Hippocampal formation (tissue), 2 donors: Measurements from ENCODE around the gene CDKN2B-AS1.

Source experiments
- DNase-seq, 2 donors: peaks; one replicate each; lab custom pipeline; 2025; lab: John Stamatoyannopoulos, UW

The CDKN2B-AS1 gene

DNA sequence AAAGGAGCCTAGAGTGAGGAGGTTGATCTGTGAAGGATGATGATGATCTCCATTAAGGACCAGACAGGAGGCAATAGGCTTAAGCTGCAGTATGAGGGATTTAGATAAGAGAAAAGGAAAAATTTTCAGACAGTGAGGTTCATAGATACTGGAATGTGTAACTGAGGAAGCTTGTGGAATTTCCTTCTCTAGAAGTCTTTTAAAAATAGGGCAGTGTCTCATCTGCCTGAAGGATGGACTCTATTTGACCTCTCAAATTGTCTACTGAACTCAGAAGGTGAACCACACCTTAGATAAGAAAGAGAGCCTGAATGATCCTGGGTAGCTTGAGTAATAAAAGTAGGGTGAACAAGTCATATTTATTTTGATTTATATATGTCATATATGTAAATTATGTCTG lies 162.7 kb downstream of the CDKN2B-AS1 start:
- DNase-seq = no peak

- no peak for DNase-seq
Measured at GRCh38 chr9:22157828-22158227, 163.2 kb downstream of the CDKN2B-AS1 start.

GRCh38 chr9:22158271-22158670 lies 163.7 kb downstream of the CDKN2B-AS1 start:
- DNase-seq = no peak

GRCh38 chr9:22158927-22159346 lies 164.3 kb downstream of the CDKN2B-AS1 start:
- DNase-seq = peak; percentile 9 to 24

DNA sequence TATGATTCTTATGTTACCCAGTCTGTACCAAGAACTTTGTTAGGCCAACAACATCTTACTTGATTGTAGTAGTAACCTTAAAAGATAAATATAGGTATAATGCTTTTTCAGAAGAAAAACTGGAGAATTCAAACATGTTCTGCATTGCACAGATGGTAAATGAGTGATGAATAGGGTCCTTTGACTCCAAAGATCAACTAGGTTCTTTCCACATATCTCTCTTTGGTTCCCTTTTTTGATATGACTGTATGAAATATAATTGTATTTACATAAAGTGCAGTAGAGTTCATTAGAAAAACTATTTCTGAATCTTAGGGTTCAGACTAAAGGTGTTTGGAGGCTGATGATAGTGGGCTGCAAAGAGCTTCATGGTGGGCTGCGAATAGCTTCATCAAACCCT lies 165.0 kb downstream of the CDKN2B-AS1 start:
- DNase-seq = no peak

DNA sequence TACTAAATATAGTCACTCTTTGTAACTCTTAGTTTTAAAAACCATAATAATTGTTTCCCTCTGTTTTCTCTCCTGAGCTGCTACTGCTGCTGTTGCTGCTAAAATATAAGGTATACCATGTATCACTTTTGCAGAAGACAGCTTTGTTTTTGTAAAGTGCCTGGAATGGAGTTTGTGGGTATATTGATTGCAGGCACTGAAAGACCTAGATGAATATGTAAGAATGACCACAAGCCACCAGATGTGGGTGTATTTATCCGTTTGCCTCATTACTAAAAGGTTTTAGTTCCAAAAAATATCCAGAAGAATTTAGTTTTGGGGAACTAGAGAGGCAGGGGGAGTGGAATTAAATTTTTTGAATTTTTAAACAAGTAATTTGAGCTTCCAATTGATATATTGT lies 165.6 kb downstream of the CDKN2B-AS1 start:
- DNase-seq = no peak

- no peak for DNase-seq
Measured at GRCh38 chr9:22165144-22165543, 170.6 kb downstream of the CDKN2B-AS1 start.

DNA sequence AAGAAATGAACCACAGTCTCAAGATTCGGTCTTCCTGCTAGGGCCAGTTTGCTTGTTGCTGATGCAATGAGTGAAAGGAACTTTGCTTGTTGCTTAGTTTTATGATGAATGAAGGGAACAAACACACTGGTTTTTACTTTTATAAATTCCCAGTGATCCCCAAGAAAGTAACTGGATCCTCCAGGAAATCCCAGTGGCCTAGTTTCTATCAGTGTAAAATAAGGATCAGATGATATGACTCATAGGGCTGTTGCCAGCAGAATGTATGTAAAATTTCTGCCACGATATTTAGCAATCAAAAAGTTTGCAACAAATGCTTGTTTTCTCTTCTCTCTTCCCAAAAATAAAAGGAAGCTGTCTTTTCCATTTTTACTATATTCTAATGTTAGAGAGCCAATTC lies 174.7 kb downstream of the CDKN2B-AS1 start:
- no peak for DNase-seq

- no peak for DNase-seq
Measured at GRCh38 chr9:22169727-22170503, 175.3 kb downstream of the CDKN2B-AS1 start.
